AG08395 (cell line): Measurements from ENCODE around the gene PDGFB.

Source experiments
- DNase-seq: peaks from one replicate; pipeline ENCODE4 v3.0.0; 2012; ENCODE audit warnings: mixed read lengths, low spot score

The PDGFB gene

GRCh38 chr22:39174498-39175352 is 70.1 kb downstream of the PDGFB start:
- peak; percentile 79 for DNase-seq

GRCh38 chr22:39173787-39174497 is 70.8 kb downstream of the PDGFB start:
- no peak for DNase-seq
